ENCODE results near the gene IDH2. TPM values are rescaled to one million over a fixed set of nuclear protein-coding genes. Genes with fewer than 3 reads are reported as not detected.

The IDH2 gene
- total RNA-seq, 1 experiment from 2014 or later, result 94.1 TPM

DNA sequence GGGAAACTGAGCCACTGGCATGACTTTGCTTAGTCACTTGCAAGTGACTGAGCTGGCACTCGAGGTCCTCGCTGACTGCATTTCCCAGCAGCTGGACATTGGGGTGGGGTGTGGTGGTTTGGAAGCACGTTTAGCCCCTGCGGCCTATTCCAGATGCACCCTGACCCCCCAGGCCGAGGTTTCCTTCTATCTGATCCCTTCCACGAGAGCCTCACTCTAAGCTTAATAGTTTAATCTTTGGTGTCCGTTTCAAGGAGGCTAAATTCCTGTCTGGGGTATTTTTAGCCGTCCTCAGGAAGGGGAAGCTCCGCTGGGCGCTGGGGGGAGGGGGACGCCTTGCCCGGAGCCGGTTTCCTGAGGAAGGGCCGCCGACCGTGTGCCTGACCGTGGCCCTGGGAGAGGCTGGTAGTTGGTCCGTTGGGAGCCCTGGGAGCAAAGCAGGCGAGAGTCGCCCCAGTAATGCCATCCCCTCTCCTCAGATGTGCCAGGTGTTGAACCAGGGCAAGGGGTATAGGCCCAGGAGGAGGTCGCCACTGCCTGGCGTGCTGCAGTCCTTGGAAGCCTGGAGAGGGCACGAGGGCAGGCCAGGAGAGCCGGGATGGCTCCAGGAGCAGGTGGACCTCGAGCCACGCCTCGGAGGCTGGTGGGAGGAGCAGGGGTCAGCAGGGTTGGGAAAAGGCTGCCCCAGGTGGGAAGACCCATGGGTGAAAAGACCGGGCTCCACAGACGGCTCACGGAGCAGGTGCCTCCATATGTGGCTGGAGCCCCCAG lies 37.2 kb downstream of the IDH2 start:
- H2AFZ ChIP-seq (ENCODE audit: low read length), result no peak overlapping the region
- no peak for TF ChIP-seq EZH2phosphoT487 (IDR thresholded peaks at IDR 0.05; ENCODE audit: borderline replicate concordance, low read length)
- ATAC-seq, result no peak
- H3K4me3 ChIP-seq (ENCODE audit: low read length), result no peak overlapping the region
- H3K27ac ChIP-seq (ENCODE audit: low read length), result no peak overlapping the region
- no peaks in the 10 kb centered on the region for H3K9me3 ChIP-seq (ENCODE audit: low read length)
- no peaks in the 10 kb centered on the region for H3K4me1 ChIP-seq (ENCODE audit: insufficient read depth, low read length)
- ChIA-PET POLR2A (ENCODE audit: unreplicated experiment) (no interaction called here), CTCF (no interaction called here)
- H3K79me2 ChIP-seq (ENCODE audit: low read length), result no peaks in the 10 kb centered on the region
- H3K9ac ChIP-seq (ENCODE audit: low read length), result no peak overlapping the region
- no peaks in the 10 kb centered on the region for H4K20me1 ChIP-seq (ENCODE audit: low read length)
- no peaks in the 10 kb centered on the region for H3K9me2 ChIP-seq (replicated peaks; ENCODE audit: low read length)
- H3K36me3 ChIP-seq (ENCODE audit: low read depth, low read length), result no peaks in the 10 kb centered on the region
- no peak overlapping the region for H3K4me2 ChIP-seq (ENCODE audit: low read length)
- H3F3A ChIP-seq (ENCODE audit: low read length, unreplicated experiment), result no peaks in the 10 kb centered on the region
- BruUV-seq (replicated peaks), result no TSS peak
- no peak for DNase-seq
- H3K27me3 ChIP-seq (ENCODE audit: low read length), result no peaks in the 10 kb centered on the region
- intact Hi-C loops (cut with micrococcal nuclease), result no loop called here

- Histone ChIP-seq H3K4me2 (ENCODE audit: low read length) (no peak overlapping the region), H2AFZ (ENCODE audit: low read length) (no peak overlapping the region), H3K9me3 (ENCODE audit: low read length) (no peaks in the 10 kb centered on the region), H3K36me3 (ENCODE audit: low read depth, low read length) (no peaks in the 10 kb centered on the region), H3F3A (ENCODE audit: low read length, unreplicated experiment) (no peaks in the 10 kb centered on the region), H3K27me3 (ENCODE audit: low read length) (no peaks in the 10 kb centered on the region), H3K9ac (ENCODE audit: low read length) (no peak overlapping the region), H3K4me1 (ENCODE audit: insufficient read depth, low read length) (no peaks in the 10 kb centered on the region), H3K9me2 (replicated peaks; ENCODE audit: low read length) (no peaks in the 10 kb centered on the region), H3K27ac (ENCODE audit: low read length) (no peak overlapping the region), H4K20me1 (ENCODE audit: low read length) (no peaks in the 10 kb centered on the region), H3K79me2 (ENCODE audit: low read length) (no peaks in the 10 kb centered on the region), H3K4me3 (ENCODE audit: low read length) (no peak overlapping the region)
- ChIA-PET CTCF (no interaction called here), POLR2A (ENCODE audit: unreplicated experiment) (no interaction called here)
- DNase-seq (no peak), ATAC-seq (no peak)
- intact Hi-C loops (cut with micrococcal nuclease), result no loop called here
- TF ChIP-seq CTCF (conservative IDR thresholded peaks at IDR 0.05; ENCODE audit: low read depth, low read length) (no peak), EZH2 (IDR thresholded peaks at IDR 0.05; ENCODE audit: low read length, unreplicated experiment) (no peak), EZH2phosphoT487 (IDR thresholded peaks at IDR 0.05; ENCODE audit: borderline replicate concordance, low read length) (no peak)
- BruUV-seq (replicated peaks), result no TSS peak
Measured at GRCh38 chr15:90063770-90064247, 38.5 kb downstream of the IDH2 start.

DNA sequence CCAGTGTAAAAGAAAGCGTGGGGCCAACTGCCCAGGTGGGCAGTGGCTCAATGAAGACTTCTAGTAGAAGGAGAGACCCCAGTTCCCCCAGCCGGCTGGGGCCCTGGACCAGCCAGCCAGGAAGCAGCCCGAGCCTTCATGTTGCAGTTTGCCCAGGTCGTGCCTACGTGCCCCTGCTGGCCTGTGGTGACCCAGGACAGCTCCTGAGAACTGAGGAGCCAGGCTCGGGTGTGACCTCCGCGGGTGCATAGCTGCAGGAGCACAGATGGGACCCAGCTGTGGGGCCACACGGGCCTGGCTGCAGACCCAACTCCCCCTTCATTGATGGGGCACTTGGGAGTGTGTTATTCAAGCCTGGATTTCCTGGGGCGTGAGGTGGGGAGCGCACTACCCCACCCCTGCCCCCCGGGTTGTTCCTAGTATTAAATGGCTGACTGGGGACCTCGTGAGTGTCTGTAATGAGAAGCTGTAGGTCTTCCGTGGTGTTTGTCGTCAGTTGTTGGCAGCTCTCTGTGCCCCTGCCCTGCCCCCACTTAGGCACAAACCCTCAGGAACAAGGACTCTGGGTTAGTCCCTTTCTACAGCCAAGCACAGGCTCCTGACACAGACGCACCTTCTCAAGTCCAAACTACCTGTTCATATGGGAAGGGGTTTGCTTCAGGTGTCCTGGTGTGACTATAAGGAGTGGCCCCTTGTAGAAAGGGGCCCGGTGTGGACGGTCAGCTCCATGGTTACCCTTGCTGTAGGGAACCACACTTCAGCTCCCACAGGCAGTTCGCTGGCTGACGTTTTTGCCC lies 39.1 kb downstream of the IDH2 start:
- Histone ChIP-seq H3K9me3 (ENCODE audit: low read length) (no peaks in the 10 kb centered on the region), H3K4me1 (ENCODE audit: insufficient read depth, low read length) (no peaks in the 10 kb centered on the region), H4K20me1 (ENCODE audit: low read length) (no peaks in the 10 kb centered on the region), H3K4me2 (ENCODE audit: low read length) (no peak overlapping the region), H3K27ac (ENCODE audit: low read length) (no peak overlapping the region), H3K36me3 (ENCODE audit: low read depth, low read length) (no peaks in the 10 kb centered on the region), H3K9ac (ENCODE audit: low read length) (no peak overlapping the region), H3K9me2 (replicated peaks; ENCODE audit: low read length) (no peaks in the 10 kb centered on the region), H3F3A (ENCODE audit: low read length, unreplicated experiment) (no peaks in the 10 kb centered on the region), H3K79me2 (ENCODE audit: low read length) (no peaks in the 10 kb centered on the region), H2AFZ (ENCODE audit: low read length) (no peak overlapping the region), H3K27me3 (ENCODE audit: low read length) (no peaks in the 10 kb centered on the region), H3K4me3 (ENCODE audit: low read length) (no peak overlapping the region)
- ChIA-PET POLR2A (ENCODE audit: unreplicated experiment) (no interaction called here), CTCF (no interaction called here)
- TF ChIP-seq CTCF (conservative IDR thresholded peaks at IDR 0.05; ENCODE audit: low read depth, low read length) (no peak), EZH2 (IDR thresholded peaks at IDR 0.05; ENCODE audit: low read length, unreplicated experiment) (no peak), EZH2phosphoT487 (IDR thresholded peaks at IDR 0.05; ENCODE audit: borderline replicate concordance, low read length) (no peak)
- DNase-seq, result no peak
- no TSS peak for BruUV-seq (replicated peaks)
- intact Hi-C loops (cut with micrococcal nuclease), result no loop called here
- ATAC-seq, result no peak
